Measurements from ENCODE around the gene APOB. TPM values are rescaled to one million over a fixed set of nuclear protein-coding genes. Genes with fewer than 3 reads are reported as not detected.
A peak's percentile ranks its signal among the peaks of the same experiment; 100 is the strongest.

The APOB gene
- total and polyA plus RNA-seq, 2 of the 13 experiments (the other 11 are each of a cell fraction or from before 2014, with no cell fraction given) = 1,569 to 2,515 TPM

DNA sequence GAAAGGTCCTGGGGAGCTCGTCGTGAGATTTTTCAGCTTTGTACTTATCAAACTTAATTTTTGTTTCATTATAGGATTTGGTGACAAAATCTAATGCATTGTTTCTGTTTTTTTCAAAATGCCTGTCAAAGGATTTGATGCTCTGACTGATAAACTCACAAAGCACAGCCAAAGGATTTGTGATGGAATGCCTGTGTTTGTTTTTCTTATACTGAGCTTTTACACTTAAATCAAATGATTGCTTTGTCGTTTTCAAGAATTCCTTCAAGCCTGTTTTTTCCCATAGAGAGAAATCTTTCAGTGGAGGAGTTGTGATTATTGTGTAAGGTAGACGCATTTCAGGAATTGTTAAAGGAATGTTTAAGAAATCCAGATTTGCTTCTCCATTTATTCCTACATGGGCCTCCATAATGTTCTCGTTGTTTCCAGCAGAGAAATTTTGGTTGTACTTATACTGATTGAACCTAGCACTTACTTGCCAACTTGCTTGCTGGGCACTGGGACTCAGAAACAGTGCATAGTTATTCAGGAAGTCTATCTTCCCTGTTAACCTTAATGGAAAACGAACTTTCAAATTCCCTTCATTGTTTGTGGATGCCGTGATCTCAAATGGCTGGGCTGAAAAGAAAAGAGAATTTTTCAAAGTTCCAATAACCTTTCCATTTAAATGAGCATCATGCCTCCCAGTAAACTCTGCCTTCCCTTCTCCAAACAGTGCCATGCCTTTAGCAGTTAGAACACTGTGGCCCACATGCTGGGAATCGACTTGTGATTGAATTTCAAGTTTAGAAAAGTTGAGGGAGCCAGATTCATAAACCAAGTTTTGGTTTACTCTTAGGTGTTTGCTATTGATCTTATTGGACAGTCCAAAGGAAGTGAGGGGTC lies 36.5 kb downstream of the APOB start (continued):
- no peak for TF ChIP-seq ATF5 (CRISPR knock-in tag; IDR thresholded peaks at IDR 0.05; ENCODE audit: low read depth)
- peak; percentile 74 for TF ChIP-seq ZNF567 (CRISPR knock-in tag; IDR thresholded peaks at IDR 0.05; ENCODE audit: borderline replicate concordance)
- no peak for TF ChIP-seq ZNF891 (CRISPR knock-in tag; IDR thresholded peaks at IDR 0.05)
- no peak for TF ChIP-seq ZNF713 (CRISPR knock-in tag; IDR thresholded peaks at IDR 0.05)
- no peak for TF ChIP-seq KMT2A (CRISPR knock-in tag; IDR thresholded peaks at IDR 0.05)
- no peak for TF ChIP-seq JDP2 (CRISPR knock-in tag; IDR thresholded peaks at IDR 0.05; ENCODE audit: borderline replicate concordance)
- TF ChIP-seq ZNF775 (CRISPR knock-in tag; IDR thresholded peaks at IDR 0.05; ENCODE audit: borderline replicate concordance) = no peak; the same call in 1 of the 2 replicates
- TF ChIP-seq ZNF619 (CRISPR knock-in tag; IDR thresholded peaks at IDR 0.05) = no peak
- TF ChIP-seq, protein P1, sequence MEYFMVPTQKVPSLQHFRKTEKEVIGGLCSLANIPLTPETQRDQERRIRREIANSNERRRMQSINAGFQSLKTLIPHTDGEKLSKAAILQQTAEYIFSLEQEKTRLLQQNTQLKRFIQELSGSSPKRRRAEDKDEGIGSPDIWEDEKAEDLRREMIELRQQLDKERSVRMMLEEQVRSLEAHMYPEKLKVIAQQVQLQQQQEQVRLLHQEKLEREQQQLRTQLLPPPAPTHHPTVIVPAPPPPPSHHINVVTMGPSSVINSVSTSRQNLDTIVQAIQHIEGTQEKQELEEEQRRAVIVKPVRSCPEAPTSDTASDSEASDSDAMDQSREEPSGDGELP (IDR thresholded peaks at IDR 0.05; ENCODE audit: borderline replicate concordance, low read depth) = no peak
- TF ChIP-seq LCORL (IDR thresholded peaks at IDR 0.05) = no peak
- peak; percentile 67; the same call in 1 of the 2 replicates for TF ChIP-seq LCORL (CRISPR knock-in tag; IDR thresholded peaks at IDR 0.05)
- TF ChIP-seq, protein P2, sequence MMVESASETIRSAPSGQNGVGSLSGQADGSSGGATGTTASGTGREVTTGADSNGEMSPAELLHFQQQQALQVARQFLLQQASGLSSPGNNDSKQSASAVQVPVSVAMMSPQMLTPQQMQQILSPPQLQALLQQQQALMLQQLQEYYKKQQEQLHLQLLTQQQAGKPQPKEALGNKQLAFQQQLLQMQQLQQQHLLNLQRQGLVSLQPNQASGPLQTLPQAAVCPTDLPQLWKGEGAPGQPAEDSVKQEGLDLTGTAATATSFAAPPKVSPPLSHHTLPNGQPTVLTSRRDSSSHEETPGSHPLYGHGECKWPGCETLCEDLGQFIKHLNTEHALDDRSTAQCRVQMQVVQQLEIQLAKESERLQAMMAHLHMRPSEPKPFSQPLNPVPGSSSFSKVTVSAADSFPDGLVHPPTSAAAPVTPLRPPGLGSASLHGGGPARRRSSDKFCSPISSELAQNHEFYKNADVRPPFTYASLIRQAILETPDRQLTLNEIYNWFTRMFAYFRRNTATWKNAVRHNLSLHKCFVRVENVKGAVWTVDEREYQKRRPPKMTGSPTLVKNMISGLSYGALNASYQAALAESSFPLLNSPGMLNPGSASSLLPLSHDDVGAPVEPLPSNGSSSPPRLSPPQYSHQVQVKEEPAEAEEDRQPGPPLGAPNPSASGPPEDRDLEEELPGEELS (CRISPR knock-in tag; IDR thresholded peaks at IDR 0.05) = no peak
- TF ChIP-seq, protein P3, sequence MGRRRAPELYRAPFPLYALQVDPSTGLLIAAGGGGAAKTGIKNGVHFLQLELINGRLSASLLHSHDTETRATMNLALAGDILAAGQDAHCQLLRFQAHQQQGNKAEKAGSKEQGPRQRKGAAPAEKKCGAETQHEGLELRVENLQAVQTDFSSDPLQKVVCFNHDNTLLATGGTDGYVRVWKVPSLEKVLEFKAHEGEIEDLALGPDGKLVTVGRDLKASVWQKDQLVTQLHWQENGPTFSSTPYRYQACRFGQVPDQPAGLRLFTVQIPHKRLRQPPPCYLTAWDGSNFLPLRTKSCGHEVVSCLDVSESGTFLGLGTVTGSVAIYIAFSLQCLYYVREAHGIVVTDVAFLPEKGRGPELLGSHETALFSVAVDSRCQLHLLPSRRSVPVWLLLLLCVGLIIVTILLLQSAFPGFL (CRISPR knock-in tag; IDR thresholded peaks at IDR 0.05) = no peak
- no peak for TF ChIP-seq SRSF4 (IDR thresholded peaks at IDR 0.05; ENCODE audit: low read depth, low read length, poor library complexity, severe bottlenecking)
- TF ChIP-seq SCMH1 (CRISPR knock-in tag; IDR thresholded peaks at IDR 0.05; ENCODE audit: borderline replicate concordance) = no peak
- TF ChIP-seq JUN (CRISPR knock-in tag; IDR thresholded peaks at IDR 0.05) = no peak
- 0 out of 2 replicates have a peak, but pooled peaks have one; percentile 1 for TF ChIP-seq NR1H2 (CRISPR knock-in tag; IDR thresholded peaks at IDR 0.05; ENCODE audit: borderline replicate concordance, low read depth)
- TF ChIP-seq TBX3 (IDR thresholded peaks at IDR 0.05; ENCODE audit: borderline replicate concordance) = no peak
- peak; percentile 24; the same call in 1 of the 2 replicates for TF ChIP-seq ZNF329 (CRISPR knock-in tag; IDR thresholded peaks at IDR 0.05; ENCODE audit: low read depth)
- TF ChIP-seq HDAC1 (CRISPR knock-in tag; IDR thresholded peaks at IDR 0.05) = 0 out of 2 replicates have a peak, but pooled peaks have one; percentile 21
- TF ChIP-seq FOXK1 (CRISPR knock-in tag; IDR thresholded peaks at IDR 0.05; ENCODE audit: borderline replicate concordance, low read depth) = 0 out of 2 replicates have a peak, but pooled peaks have one; percentile 22
- TF ChIP-seq, protein P4, sequence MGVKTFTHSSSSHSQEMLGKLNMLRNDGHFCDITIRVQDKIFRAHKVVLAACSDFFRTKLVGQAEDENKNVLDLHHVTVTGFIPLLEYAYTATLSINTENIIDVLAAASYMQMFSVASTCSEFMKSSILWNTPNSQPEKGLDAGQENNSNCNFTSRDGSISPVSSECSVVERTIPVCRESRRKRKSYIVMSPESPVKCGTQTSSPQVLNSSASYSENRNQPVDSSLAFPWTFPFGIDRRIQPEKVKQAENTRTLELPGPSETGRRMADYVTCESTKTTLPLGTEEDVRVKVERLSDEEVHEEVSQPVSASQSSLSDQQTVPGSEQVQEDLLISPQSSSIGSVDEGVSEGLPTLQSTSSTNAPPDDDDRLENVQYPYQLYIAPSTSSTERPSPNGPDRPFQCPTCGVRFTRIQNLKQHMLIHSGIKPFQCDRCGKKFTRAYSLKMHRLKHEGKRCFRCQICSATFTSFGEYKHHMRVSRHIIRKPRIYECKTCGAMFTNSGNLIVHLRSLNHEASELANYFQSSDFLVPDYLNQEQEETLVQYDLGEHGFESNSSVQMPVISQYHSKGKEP (CRISPR knock-in tag; IDR thresholded peaks at IDR 0.05) = no peak
- TF ChIP-seq CENPT (CRISPR knock-in tag; IDR thresholded peaks at IDR 0.05; ENCODE audit: low read depth) = no peak

Measured in HepG2 (cell line).